GM21390 (cell line): ENCODE results near the gene AP1S3.
"Not testable (repeated sequence)": the region's sequence is repeated elsewhere in the genome, so short reads cannot be mapped to it uniquely, and the experiment has no call there.

Experiments used
- ATAC-seq: cut with Tn5 transposase; IDR thresholded peaks from one replicate; pipeline ENCODE4 v1.9.1; 2021; ENCODE audit not compliant: unreplicated experiment

The AP1S3 gene

DNA sequence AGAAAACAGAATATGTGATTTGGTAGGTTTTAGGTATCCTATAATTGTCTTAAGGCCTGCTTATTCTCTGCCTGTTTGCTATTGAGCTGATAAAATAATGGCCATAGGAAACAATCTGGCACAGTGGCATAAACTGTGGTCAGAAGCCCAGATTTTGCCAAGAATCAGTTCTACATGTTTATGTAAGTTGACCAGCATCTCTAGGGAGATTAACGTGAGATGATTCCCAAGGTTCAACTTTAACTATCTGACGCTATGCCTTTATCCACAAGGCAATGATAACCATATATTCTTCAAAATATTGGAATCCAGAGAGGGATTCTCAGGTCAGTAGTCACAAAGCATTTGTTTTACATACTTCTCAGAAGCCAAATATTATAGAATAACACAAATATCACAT, 25.6 kb downstream of the AP1S3 start:
- no peak for ATAC-seq

DNA sequence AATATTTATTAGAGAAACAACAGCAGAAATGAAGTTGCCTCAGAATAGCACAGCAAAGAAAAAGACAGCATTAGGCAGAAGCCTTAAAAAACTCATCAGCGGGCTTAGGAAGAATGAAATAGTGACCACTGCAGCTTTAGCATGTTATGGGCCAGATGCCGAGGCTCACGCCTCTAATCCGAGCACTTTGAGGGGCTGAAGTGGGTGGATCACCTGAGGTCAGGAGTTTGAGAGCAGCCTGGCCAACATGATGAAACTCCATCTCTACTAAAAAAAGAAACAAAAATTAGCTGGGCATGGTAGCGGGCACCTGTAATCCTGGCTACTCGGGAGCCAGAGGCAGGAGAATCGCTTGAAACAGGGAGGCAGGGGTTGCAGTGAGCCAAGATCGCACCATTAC, 32.4 kb downstream of the AP1S3 start:
- ATAC-seq: no peak

DNA sequence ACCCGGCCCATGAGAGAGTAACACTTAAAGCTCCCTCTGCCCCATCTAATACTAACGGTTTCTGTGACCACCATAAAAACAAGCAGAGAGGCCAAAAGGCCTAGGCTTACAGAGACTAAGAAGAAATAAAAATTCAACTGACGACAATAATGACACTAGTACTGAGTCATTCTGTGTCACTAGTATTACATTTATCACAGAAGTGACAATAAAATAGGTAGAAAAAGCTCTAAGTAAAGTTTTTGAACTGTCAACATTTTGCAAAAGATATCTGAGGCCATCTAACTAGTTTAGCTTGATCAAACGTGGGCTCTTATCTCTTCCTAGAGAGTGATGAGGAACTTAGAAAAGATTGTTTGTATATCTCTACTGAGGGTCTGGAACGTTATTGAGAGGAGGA, 35.6 kb downstream of the AP1S3 start:
- ATAC-seq: no peak

DNA sequence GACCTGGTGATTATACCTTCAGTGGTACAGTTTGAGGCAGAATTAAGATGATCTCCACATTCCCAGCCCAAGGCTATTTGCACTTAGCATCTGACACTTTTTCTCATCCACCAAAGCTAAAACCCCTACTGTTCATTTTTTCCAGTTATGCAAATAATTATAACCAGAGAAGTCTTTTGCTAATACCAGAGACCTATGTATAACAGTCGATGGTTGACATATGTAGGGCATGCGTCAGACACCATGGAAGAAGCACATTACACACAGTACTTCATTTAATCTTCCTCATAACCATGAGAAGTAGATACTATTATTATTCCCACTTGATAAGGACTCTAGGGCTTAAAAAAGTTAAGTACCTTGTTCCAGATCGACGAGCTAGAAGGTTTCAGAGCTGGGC, 36.5 kb downstream of the AP1S3 start:
- ATAC-seq: no peak

DNA sequence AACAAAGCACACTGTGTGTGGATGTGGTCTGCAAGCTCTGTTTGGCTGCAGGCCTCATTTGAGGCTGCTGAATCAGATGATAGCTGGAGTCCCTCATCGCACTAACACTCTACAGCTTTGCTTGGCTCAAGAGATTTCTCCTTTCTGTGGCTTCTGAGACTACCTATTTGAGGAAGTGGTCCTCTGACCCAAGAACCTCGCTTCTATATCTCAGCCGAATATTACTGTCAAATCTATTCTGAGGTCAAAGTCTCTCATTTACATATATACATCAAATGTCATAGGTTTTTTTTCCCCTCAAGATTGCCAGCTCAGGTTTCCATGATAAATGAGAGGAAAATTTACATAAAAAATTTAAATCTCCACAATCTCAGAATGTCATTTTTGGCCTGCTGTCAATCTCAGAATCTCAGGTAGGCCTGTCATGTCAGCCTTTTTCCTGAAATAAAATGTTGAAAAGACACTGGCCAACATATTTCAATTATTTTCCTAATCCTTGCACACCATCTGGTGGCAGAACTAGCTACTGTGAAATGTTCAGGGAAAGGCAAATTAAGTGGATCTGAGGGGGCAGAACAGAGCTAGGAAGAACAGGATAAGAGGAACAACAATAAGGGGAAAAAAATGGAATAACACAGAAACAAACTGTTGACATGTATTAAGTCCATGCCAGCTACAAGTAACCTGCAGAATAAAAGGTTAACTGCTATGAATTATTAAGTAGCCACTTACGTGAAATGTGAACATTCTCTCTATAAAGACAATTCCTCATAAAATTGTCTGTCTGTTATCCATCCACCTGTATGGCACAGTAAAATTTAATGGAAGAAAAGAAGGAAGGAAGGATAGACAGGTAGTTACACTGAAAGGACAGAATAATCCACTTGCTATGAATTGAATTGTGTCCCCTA, 39.3 kb downstream of the AP1S3 start:
- peak; percentile 99 for ATAC-seq

DNA sequence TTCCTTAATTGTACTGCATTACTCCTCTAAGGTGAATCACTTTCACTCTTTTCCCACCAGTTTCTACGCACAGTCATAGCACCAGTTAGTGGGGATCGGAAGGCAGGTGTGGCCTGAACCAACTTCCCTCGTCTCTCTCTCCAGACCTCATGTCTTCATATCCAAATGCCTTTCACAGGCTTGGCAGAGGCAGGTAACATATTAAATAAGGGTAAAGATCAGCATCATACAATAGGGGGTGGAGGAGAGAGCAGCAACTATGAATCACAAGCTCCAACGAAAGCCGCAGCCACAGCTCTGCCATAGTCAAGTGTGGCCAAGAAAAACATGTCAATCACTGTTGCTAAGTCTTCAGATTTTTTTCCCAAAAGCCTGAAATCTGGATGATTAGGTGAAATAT, 40.3 kb downstream of the AP1S3 start:
- ATAC-seq: no peak

DNA sequence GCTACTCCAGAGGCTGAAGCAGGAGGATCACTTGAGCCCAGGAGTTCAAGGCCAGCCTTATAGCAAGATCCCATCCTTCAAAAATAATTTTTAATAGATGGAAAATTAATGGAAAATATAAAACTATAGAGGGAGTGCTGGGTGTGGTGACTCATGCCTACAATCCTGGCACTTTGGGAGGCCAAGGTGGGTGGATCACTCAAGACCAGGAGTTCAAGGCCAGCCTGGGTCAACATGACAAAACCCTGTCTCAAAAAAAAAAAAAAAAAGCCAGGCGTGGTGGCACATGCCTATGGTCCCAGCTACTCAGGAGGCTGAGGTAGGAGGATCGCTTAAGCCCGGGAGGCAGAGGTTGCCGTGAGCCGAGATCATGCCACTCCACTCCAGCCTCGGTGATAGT, 48.0 kb downstream of the AP1S3 start:
- ATAC-seq: no peak

DNA sequence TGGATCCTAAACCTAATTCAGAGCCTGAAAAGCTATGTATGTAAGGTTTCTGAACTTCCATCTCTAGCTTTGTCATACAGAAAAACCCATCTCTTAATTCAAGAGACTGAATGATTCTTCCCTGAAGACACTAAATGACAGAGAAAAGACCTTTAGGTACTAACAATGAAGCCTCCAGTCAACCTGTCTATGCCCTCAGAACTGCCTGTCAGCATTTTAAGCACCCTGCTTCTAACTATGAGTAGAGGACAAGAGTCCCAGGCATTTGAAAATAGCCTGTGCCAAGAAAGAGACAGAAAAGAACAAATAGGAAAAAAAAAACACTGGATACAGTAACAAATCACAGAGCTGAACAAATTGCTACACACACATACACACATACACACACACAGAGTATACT, 48.6 kb downstream of the AP1S3 start:
- no peak for ATAC-seq

DNA sequence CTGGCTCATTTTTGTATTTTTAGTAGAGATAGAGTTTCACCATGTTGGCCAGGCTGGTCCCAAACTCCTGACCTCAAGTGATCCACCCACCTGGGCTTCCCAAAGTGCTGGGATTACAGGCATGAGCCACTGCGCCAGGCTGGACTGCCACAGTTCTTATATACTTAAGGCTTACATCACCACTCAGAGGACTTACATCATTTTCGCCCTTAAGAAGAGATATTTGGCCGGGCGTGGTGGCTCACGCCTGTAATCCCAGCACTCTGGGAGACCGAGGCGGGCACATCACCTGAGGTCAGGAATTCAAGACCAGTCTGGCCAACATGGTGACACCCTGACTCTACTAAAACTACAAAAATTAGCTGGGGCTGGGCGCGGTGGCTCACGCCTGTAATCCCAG, 49.3 kb downstream of the AP1S3 start:
- not testable (repeated sequence) for ATAC-seq

DNA sequence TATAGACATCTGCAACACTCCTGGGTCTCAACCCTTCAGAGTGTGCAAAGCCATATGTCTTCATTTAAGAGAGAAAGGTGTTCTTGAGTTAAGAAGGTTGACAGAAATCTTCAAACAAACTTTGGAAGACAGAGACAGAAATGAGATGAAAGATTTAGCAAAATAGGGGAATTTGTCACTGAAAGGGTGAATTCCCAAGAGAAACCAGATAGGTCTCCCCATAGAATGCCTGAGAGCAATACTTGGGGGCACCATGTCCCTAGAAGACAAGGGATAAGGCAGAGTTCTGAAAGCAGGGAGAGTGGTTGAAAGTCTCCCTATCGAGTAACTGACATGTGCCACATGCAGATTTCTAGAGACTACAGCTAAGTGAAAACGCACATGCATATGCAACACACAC, 50.0 kb downstream of the AP1S3 start:
- peak; percentile 35 for ATAC-seq

DNA sequence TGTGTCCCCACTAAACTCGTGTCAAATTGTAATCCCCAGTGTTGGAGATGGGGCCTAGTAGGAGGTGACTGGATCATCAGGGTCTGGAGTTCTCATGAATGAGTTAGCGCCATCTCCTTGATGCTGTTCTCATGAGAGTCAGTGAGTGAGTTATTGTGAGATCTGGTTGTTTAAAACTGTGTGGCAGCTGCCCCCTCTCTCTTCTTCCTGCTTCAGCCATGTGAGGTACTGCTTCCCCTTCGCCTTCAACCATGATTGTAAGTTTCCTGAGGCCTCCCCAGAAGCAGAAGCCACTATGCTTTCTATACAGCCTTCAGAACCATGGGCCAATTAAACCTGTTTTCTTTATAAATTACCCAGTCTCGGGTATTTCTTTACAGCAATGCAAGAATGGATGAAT, 50.4 kb downstream of the AP1S3 start:
- peak; percentile 62 for ATAC-seq

DNA sequence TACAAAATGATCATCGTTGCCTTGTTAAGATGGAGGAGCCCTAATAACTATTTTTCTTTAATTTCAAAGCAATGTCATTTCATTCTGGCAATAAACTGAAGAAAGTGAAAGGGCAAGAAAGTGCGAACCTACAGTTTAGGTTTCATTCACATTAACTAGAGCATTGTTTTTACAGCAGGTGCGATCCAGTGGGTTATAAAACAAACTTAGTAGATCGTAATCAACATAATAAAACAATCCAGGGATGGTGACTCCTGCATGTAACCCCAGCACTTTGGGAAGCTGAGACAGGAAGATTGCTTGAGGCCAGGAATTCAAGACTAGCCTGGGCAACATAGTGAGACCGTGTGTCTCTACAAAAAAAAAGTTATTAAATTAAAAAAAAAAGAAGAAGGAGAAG, 51.1 kb downstream of the AP1S3 start:
- no peak for ATAC-seq

DNA sequence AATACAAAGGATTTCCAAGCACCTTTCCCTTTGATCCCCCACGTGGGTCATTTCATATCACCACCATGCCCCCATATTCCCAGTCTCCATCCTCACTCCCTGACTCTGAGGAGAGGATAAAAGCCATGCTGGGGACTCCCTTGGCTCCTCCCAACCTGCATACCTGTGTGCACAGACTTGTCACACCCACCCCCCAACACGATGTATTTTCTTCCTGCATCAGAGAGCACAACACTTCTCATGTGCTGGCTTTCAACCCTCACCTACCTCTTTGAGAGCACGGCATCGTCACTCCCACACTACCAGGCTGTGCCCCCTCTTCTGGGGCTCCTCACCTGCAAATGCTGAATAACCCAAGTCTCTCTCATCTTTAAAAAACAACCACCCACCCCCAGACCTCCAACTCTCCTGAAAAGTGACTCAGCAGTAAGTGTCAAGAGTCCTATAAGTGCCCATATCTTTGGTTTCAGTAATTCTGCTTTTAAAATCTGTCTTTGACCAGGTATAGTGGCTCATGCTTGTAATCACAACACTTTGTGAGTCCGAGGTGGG, 53.1 kb downstream of the AP1S3 start:
- no peak for ATAC-seq

DNA sequence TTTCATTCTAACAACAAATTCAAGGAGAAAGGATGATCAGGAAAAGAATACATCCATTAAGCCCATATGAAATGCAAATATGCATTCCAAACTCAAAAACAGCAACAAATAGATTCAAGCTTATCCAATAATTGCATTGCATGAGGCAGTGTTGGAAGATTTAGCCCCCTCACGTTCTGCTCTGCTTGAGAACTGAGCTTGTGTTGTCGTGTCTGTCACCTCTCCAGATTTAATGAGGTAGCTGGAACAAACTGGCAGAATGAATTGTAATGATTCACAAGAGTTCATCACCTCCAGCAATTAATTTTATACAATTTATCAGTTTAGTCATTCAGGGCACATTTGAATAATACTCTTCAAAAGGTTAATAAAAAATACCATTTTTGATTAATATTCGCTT, 54.8 kb downstream of the AP1S3 start:
- ATAC-seq: no peak

DNA sequence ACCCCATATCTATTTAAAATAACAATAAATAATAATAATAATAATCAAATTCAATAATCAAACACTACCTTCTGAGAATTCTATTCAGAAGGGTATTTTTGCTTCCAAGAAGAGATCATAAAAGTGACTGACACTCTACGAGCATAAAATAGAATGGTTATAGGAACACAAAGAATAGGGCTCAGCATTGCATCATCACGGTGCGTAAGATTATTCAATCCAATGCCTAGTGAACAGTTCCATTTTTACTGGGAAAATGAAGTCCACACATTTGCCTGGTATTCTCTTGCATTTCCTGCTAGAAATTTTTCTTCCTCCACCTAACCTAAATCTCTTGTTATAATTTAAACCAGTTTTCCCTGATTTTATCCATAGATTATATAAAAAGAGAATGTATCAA, 55.8 kb downstream of the AP1S3 start:
- ATAC-seq: no peak

DNA sequence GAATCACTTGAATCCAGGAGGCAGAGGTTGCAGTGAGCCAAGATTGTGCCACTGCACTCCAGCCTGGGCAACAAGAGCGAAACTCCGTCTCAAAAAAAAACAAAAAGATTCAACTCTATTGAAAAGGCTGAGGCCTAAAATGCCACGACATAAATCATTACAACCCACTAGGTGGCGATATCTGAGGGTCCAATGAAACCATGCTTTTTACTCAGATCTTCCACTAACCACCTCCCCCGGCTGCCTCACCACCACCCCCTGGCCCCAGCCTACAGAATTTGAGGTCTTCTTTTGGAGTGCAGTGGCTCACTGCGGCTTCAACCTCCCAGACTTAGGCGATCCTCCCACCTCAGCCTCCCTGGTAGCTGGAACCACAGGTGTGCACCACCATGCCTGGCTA, 57.5 kb downstream of the AP1S3 start:
- ATAC-seq: peak; percentile 81

DNA sequence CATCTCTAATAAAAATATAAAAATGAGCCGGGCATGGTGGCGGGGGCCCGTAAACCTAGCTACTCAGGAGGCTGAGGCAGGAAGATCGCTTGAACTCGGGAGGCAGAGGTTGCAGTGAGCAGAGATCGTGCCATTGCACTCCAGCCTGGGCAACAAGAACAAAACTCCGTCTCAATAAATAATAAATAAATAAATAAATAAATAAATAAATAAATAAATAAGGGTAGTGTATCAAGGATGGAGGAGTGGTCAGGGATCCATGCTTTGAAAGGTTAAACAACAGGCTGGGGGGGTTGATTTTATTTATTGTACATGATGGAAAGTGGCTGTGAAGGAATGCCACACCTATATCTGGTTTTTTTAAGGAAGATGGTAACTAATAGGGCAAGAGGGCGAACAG, 63.2 kb downstream of the AP1S3 start:
- no peak for ATAC-seq

DNA sequence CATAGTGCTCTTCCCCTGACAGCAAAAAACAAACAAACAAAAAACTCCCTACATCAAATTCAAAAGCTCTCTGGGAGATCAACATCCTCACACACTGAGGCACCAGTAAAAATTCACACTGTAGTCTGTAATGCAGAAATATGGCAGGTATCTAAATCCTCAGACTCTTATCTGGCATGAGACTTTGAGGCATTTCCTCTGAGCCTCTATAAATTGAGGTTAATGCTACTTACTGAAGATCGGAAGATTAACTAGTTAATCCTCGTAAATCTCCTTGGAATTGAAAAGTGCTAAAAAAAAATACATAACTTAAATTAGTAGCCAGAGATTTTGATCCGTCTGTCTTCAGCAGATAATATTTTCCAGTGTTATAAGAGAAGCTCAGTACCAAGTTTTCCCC, 65.0 kb downstream of the AP1S3 start:
- ATAC-seq: no peak

DNA sequence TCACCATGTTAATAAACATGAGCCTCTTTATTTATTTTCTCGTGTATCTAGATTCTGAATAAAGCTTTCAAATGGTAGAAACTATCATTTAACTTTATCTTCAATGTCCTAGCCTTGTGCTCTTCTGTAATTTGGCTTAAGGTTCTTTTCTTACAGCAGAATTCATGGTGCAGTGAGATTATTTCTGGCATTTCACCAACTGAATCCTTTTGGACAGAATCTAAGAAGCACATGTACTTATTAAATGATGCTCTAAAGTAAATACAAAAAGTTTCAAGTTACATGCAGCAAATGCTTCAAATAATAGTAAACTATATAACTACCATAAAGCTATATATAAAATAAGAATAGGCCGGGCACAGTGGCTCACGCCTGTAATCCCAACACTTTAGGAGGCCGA, 65.9 kb downstream of the AP1S3 start:
- no peak for ATAC-seq

DNA sequence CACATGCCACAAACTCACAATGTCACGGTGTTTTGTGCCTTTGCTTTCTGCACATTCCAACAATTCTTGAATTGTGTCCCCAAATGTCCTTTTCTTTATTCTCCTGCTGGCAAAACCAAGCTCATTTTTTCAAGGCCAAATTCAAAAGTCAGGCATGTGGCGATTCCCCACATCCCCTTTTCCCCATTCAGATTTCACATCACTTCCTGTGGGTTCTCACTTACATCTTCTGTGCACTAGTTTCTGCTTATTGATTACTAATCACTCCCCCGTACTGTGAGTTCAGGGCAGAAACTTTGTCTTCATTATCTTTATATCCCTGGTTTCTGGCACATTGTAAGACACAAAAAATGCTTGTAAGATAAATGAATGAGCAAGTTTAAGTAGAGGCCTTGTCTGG, 69.2 kb downstream of the AP1S3 start:
- ATAC-seq: no peak

DNA sequence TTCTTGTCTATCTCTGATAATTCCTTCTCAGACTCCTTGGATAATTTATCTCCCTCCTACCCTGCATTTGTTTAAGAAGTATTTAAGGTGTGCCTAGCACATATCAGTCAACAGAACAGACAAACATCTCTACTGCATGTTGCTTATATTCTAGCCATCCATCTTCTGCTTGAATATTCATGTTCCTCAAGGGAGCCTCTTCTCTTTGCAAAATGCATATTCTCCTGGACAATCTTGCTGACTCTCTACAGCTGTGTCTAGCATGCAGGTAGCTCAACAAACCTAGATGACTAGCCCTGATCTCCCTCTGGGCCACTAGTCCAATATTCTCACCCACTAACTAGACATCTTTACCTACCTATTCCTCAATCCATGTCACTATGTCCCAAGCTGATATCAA, 70.0 kb downstream of the AP1S3 start:
- no peak for ATAC-seq

DNA sequence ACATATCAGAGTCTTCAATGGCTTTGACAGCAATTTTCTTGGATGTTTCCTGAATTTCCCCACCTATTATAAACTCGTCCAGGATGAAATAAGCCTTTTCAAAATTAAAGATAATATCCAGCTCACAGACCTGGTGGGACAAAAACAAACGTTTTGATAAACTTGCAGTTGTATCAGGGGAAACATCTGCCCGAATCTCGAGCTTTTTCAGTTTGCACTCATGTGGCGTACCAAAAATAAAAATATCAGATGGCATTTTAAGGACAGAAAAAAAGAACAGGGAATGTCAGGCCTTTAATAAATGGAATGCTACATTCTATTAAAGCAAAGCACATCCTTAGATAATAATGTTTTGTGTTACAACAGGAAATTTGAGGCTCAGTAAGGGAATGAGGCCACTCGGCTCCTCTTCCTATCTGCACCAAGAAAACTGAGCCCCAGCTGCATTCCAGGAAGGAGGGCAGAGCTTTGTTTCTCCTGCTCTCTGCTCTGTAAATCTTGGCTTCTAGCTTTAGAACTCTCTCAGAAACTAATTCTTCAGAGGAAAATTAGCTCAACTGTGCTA, 72.1 kb downstream of the AP1S3 start:
- no peak for ATAC-seq

DNA sequence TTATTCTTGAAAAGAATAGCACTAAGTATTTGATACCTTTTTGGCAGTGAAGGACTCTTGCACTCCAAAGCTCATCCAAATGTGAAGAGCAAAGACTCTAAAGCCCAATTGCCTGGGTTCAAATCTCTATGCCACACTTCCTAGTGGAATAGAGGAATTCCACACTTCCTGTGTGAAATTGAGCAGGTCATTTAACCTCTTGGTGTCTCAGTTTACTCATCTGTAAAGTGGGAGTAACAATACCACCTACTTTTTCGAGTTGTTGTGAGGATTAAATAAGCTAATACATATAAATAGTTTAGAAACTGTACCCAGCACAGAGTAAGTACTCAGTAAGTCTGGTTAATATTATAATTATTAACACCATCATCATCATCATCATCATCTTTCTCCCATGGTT, 72.6 kb downstream of the AP1S3 start:
- ATAC-seq: no peak
